Neural cell (in vitro differentiated cells): Measurements from ENCODE around the gene SRD5A1. TPM values are rescaled to one million over a fixed set of nuclear protein-coding genes. Genes with fewer than 3 reads are reported as not detected.

Source experiments
- H2AFZ ChIP-seq: fragments of 200-600, 300-800 bp; sonication (generic), shearing (Covaris generic); 2 replicates; pipeline ENCODE4 v1.6.0; 2014; ENCODE audit warnings: low read depth, mild to moderate bottlenecking, antibody characterized with exemption, low read length, moderate library complexity
- H3F3A ChIP-seq: fragments of 200-600 bp; shearing (Covaris generic); 2 replicates; pipeline ENCODE4 v1.6.1; 2016; ENCODE audit warnings: mild to moderate bottlenecking, moderate library complexity, mixed read lengths, antibody characterized with exemption, low read length; ENCODE audit not compliant: insufficient read depth, poor library complexity, severe bottlenecking
- H3K27ac ChIP-seq: fragments of 200-600, 300-800 bp; sonication (generic), shearing (Covaris generic); 2 replicates; pipeline ENCODE4 v1.5.1; 2014; ENCODE audit warnings: mild to moderate bottlenecking, low read length, moderate library complexity
- H3K27me3 ChIP-seq: fragments of 300-800, 200-600 bp; sonication (generic), shearing (Covaris generic); 2 replicates; pipeline ENCODE4 v1.6.0; 2014; ENCODE audit warnings: mild to moderate bottlenecking, low read depth, low read length, moderate library complexity; ENCODE audit not compliant: insufficient read depth
- H3K36me3 ChIP-seq: fragments of 300-800, 200-600 bp; sonication (generic), shearing (Covaris generic); 2 replicates; pipeline ENCODE4 v1.5.1; 2014; ENCODE audit warnings: mild to moderate bottlenecking, antibody characterized with exemption, low read length, moderate library complexity; ENCODE audit not compliant: insufficient read depth
- H3K4me2 ChIP-seq: fragments of 300-800, 200-600 bp; sonication (generic), shearing (Covaris generic); 2 replicates; pipeline ENCODE4 v1.6.0; 2014; ENCODE audit warnings: mild to moderate bottlenecking, low read length
- H3K4me3 ChIP-seq: fragments of 300-800, 200-600 bp; sonication (generic), shearing (Covaris generic); 2 replicates; pipeline ENCODE4 v1.5.1; 2014; ENCODE audit warnings: mild to moderate bottlenecking, low read length, moderate library complexity
- H3K79me2 ChIP-seq: fragments of 200-600 bp; shearing (Covaris generic); replicated peaks from 2 replicates; pipeline ENCODE4 v1.6.0; 2014; ENCODE audit warnings: mild to moderate bottlenecking, low read length, moderate library complexity; ENCODE audit not compliant: insufficient read depth
- H3K9ac ChIP-seq: fragments of 300-800, 200-600 bp; sonication (generic), shearing (Covaris generic); 2 replicates; pipeline ENCODE4 v1.6.1; 2016; ENCODE audit warnings: mild to moderate bottlenecking, low read length, mixed read lengths
- H3K9me2 ChIP-seq: fragments of 200-600 bp; shearing (Covaris generic); 2 replicates; pipeline ENCODE4 v1.6.1; 2016; ENCODE audit warnings: mild to moderate bottlenecking, low read length, mixed read lengths; ENCODE audit not compliant: insufficient read depth
- H3K9me3 ChIP-seq: fragments of 200-600, 300-800 bp; sonication (generic), shearing (Covaris generic); 2 replicates; pipeline ENCODE4 v1.6.1; 2016; ENCODE audit warnings: mild to moderate bottlenecking, mixed run types, low read length, moderate library complexity, mixed read lengths
- H4K20me1 ChIP-seq: fragments of 200-600 bp; shearing (Covaris generic); 2 replicates; pipeline ENCODE4 v1.6.1; 2016; ENCODE audit warnings: mild to moderate bottlenecking, mixed run types; ENCODE audit not compliant: insufficient read depth
- EP300 ChIP-seq: fragments of 450-650 bp; conservative IDR thresholded peaks from 2 replicates; pipeline ENCODE4 v1.6.1; 2014; ENCODE audit warnings: antibody characterized with exemption, mild to moderate bottlenecking, moderate library complexity; ENCODE audit not compliant: poor library complexity, severe bottlenecking
- EZH2 ChIP-seq: fragments of 200-600, 300-800 bp; shearing (Covaris generic), sonication (generic); IDR thresholded peaks from 2 replicates; pipeline ENCODE4 v1.6.1; 2014; ENCODE audit warnings: antibody characterized with exemption, low read length, borderline replicate concordance, mild to moderate bottlenecking; ENCODE audit not compliant: insufficient read depth, poor library complexity, severe bottlenecking
- MXI1 ChIP-seq: fragments of 450-650 bp; conservative IDR thresholded peaks from 2 replicates; pipeline ENCODE4 v1.6.1; 2014; ENCODE audit warnings: antibody characterized with exemption, mild to moderate bottlenecking; ENCODE audit not compliant: poor library complexity, severe bottlenecking
- POLR2AphosphoS5 ChIP-seq: IDR thresholded peaks from 2 replicates; pipeline ENCODE4 v1.6.1; 2012
- RAD21 ChIP-seq: fragments of 450-650 bp; conservative IDR thresholded peaks from 2 replicates; pipeline ENCODE4 v1.6.1; 2014; ENCODE audit warnings: antibody characterized with exemption, mild to moderate bottlenecking, moderate library complexity
- SMC3 ChIP-seq: fragments of 450-650 bp; conservative IDR thresholded peaks from 2 replicates; pipeline ENCODE4 v1.6.1; 2014; ENCODE audit warnings: antibody characterized with exemption, mild to moderate bottlenecking, moderate library complexity; ENCODE audit not compliant: poor library complexity
- TAF1 ChIP-seq: IDR thresholded peaks from 2 replicates; pipeline ENCODE4 v1.6.1; 2012; ENCODE audit warnings: low read depth
- polyA plus RNA-seq: library from polyadenylated mRNA; depleted of rRNA; stranded (reverse); fragments of >200 nt; gene quantifications from 2 replicates; pipeline ENCODE4 v1.2.3, GENCODE V29; 2014
- TF ChIP-seq, protein P1 (sequence below): fragments of 450-650 bp; IDR thresholded peaks from 2 replicates; pipeline ENCODE4 v1.5.1; 2014; ENCODE audit warnings: antibody characterized with exemption, mild to moderate bottlenecking, moderate library complexity; ENCODE audit not compliant: poor library complexity, severe bottlenecking
- TF ChIP-seq, protein P2 (sequence below): IDR thresholded peaks from 2 replicates; pipeline ENCODE4 v1.6.1; 2012; ENCODE audit warnings: borderline replicate concordance

Gene SRD5A1
- polyA plus RNA-seq, 1 donor from 2014 or later: 122 TPM

DNA sequence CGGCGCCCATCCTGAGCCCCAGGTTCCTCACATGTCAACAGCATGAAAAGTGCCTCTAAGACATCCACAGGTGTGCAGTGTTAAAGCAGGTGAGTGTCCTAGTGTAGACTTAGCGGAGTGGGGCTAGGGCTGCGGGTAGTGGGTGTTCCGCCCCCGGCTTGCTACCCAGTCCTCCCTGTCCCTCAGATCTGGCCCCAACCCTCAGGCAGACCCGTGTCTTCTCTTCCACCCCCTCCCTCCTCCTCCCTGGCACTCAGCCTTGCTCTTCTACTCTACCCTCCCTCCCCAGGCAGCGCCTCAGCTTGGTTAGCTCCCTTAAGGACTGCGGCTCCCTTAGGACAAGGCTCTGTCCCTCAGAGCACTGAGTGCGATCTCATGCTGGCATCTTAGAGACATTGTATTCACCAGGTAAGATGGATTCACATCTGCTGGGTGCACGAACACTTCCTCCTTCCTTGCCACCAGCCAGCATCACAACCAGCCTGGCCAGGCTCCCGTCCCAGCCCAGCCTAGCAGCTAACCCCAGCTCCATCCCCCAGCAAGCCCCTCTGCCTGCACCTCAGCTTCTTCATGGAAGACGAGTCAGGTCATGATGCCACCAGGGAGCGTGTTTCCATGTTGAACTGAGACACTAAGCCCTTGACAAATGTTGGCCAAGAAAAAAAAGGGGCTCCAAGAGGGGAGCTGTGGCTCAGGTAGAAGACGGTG, 47.1 kb upstream of the SRD5A1 start:
- H3K9me2 ChIP-seq: no peaks in the 10 kb centered on the region
- no peak overlapping the region for H3K9ac ChIP-seq

DNA sequence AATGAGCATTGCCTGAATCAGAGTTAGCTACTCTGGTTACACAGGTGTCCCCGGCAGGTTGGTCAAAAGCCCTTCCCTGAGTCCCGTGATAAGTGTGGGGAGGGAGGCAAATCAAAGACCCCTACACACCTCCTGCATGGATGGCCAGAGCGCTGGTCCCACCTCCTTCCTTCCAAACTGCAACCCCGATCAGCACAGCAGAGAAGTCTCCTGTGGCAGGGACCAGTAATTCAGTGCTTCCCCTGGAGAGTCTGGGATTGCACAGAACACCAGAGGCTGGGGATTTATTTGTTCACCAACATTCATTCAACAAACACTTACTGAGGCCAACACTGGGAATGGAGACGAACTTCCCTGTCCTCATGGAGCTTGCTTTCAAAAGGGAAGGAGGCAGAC, 46.6 kb upstream of the SRD5A1 start:
- Histone ChIP-seq H3K9me3 (no peaks in the 10 kb centered on the region), H3K79me2 (no peaks in the 10 kb centered on the region), H3K4me2 (no peak overlapping the region), H3K27me3 (peaks cover 17% of the 10 kb centered on the region), H2AFZ (no peak overlapping the region), H3K27ac (no peak overlapping the region), H3K4me3 (no peak overlapping the region), H3K9ac (no peak overlapping the region), H4K20me1 (no peaks in the 10 kb centered on the region), H3K9me2 (no peaks in the 10 kb centered on the region), H3K36me3 (no peaks in the 10 kb centered on the region), H3F3A (no peaks in the 10 kb centered on the region)
- TF ChIP-seq RAD21: no peak
- TF ChIP-seq MXI1: no peak
- no peak for TF ChIP-seq SMC3
- TF ChIP-seq EZH2: no peak
- no peak for TF ChIP-seq TAF1
- TF ChIP-seq, protein P1, sequence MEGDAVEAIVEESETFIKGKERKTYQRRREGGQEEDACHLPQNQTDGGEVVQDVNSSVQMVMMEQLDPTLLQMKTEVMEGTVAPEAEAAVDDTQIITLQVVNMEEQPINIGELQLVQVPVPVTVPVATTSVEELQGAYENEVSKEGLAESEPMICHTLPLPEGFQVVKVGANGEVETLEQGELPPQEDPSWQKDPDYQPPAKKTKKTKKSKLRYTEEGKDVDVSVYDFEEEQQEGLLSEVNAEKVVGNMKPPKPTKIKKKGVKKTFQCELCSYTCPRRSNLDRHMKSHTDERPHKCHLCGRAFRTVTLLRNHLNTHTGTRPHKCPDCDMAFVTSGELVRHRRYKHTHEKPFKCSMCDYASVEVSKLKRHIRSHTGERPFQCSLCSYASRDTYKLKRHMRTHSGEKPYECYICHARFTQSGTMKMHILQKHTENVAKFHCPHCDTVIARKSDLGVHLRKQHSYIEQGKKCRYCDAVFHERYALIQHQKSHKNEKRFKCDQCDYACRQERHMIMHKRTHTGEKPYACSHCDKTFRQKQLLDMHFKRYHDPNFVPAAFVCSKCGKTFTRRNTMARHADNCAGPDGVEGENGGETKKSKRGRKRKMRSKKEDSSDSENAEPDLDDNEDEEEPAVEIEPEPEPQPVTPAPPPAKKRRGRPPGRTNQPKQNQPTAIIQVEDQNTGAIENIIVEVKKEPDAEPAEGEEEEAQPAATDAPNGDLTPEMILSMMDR: no peak
- TF ChIP-seq, protein P2, sequence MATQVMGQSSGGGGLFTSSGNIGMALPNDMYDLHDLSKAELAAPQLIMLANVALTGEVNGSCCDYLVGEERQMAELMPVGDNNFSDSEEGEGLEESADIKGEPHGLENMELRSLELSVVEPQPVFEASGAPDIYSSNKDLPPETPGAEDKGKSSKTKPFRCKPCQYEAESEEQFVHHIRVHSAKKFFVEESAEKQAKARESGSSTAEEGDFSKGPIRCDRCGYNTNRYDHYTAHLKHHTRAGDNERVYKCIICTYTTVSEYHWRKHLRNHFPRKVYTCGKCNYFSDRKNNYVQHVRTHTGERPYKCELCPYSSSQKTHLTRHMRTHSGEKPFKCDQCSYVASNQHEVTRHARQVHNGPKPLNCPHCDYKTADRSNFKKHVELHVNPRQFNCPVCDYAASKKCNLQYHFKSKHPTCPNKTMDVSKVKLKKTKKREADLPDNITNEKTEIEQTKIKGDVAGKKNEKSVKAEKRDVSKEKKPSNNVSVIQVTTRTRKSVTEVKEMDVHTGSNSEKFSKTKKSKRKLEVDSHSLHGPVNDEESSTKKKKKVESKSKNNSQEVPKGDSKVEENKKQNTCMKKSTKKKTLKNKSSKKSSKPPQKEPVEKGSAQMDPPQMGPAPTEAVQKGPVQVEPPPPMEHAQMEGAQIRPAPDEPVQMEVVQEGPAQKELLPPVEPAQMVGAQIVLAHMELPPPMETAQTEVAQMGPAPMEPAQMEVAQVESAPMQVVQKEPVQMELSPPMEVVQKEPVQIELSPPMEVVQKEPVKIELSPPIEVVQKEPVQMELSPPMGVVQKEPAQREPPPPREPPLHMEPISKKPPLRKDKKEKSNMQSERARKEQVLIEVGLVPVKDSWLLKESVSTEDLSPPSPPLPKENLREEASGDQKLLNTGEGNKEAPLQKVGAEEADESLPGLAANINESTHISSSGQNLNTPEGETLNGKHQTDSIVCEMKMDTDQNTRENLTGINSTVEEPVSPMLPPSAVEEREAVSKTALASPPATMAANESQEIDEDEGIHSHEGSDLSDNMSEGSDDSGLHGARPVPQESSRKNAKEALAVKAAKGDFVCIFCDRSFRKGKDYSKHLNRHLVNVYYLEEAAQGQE: no peak
- no peak for TF ChIP-seq EP300
- no peak for TF ChIP-seq POLR2AphosphoS5

More for the DNA sequence above, 47.1 kb upstream of the SRD5A1 start:
- H3F3A ChIP-seq: no peaks in the 10 kb centered on the region
- H2AFZ ChIP-seq: no peak overlapping the region
- no peaks in the 10 kb centered on the region for H3K79me2 ChIP-seq
- no peak overlapping the region for H3K4me3 ChIP-seq
- no peaks in the 10 kb centered on the region for H3K36me3 ChIP-seq
- H3K27ac ChIP-seq: no peak overlapping the region
- no peaks in the 10 kb centered on the region for H4K20me1 ChIP-seq
- H3K9me3 ChIP-seq: no peaks in the 10 kb centered on the region
- H3K27me3 ChIP-seq: peaks cover 17% of the 10 kb centered on the region
- H3K4me2 ChIP-seq: no peak overlapping the region
- TF ChIP-seq POLR2AphosphoS5 (no peak), RAD21 (no peak), EZH2 (no peak), MXI1 (no peak), SMC3 (no peak), EP300 (no peak), TAF1 (no peak)
- TF ChIP-seq, protein P2: no peak
- TF ChIP-seq, protein P1: no peak
